H1 (cell line): ENCODE data around the gene PNPLA1.

Source experiments
- CBX8 ChIP-seq: fragments of 300-800, 300-1000 bp; sonication (generic); IDR thresholded peaks from 2 replicates; pipeline ENCODE4 v1.7.1; 2016; ENCODE audit warnings: low read depth, low read length, borderline replicate concordance
- EZH2 ChIP-seq: fragments of 200-600 bp; sonication (generic); IDR thresholded peaks from 2 replicates; pipeline ENCODE4 v1.7.1; 2012; ENCODE audit warnings: low read depth, mild to moderate bottlenecking, moderate library complexity, low read length, inconsistent platforms; ENCODE audit not compliant: severe bottlenecking
- FOSL1 ChIP-seq: IDR thresholded peaks from 2 replicates; pipeline ENCODE4 v1.6.1; 2011; ENCODE audit warnings: mild to moderate bottlenecking, low read depth, low read length, moderate library complexity; ENCODE audit not compliant: insufficient read depth
- HDAC2 ChIP-seq, 2 experiments: fragments of 300-600 bp in 1 of 2; sonication (generic) in 1 of 2; IDR thresholded peaks; 2 replicates each; pipeline ENCODE4 v1.6.1; 2011 to 2012; ENCODE audit warnings: low read depth in 2 of 2, low read length in 2 of 2, mild to moderate bottlenecking in 2 of 2, moderate library complexity in 2 of 2, borderline replicate concordance in 1 of 2, inconsistent platforms in 1 of 2
- JUN ChIP-seq: IDR thresholded peaks from 2 replicates; pipeline ENCODE4 v1.6.1; 2011; ENCODE audit warnings: low read depth, mild to moderate bottlenecking, improper control_type of control experiment, low read length
- PHF8 ChIP-seq: fragments of 200-600 bp; sonication (generic); conservative IDR thresholded peaks from 2 replicates; pipeline ENCODE4 v1.7.1; 2012; ENCODE audit warnings: low read depth, mild to moderate bottlenecking, inconsistent platforms, low read length, moderate library complexity
- POLR2A ChIP-seq, 2 experiments: IDR thresholded peaks; 1 replicate in 1 of 2; 2 replicates in 1 of 2; pipeline ENCODE4 v1.6.1; 2011; ENCODE audit warnings: low read depth in 2 of 2, low read length in 2 of 2, mild to moderate bottlenecking in 2 of 2; ENCODE audit errors: control extremely low read depth in 1 of 2
- POLR2AphosphoS5 ChIP-seq: IDR thresholded peaks from 2 replicates; pipeline ENCODE4 v1.6.1; 2011; ENCODE audit warnings: low read depth, low read length
- POU5F1 ChIP-seq: IDR thresholded peaks from 2 replicates; pipeline ENCODE4 v1.6.1; 2011; ENCODE audit warnings: low read depth, mild to moderate bottlenecking, low read length, moderate library complexity
- RBBP5 ChIP-seq: IDR thresholded peaks from 2 replicates; pipeline ENCODE4 v1.7.1; 2012; ENCODE audit warnings: low read depth, mild to moderate bottlenecking, inconsistent platforms, low read length, moderate library complexity, borderline replicate concordance
- RXRA ChIP-seq: IDR thresholded peaks from 2 replicates; pipeline ENCODE4 v1.6.1; 2011; ENCODE audit warnings: low read depth, mild to moderate bottlenecking, low read length, moderate library complexity; ENCODE audit not compliant: insufficient read depth
- SIN3A ChIP-seq, 2 experiments: IDR thresholded peaks in 1 of 2; conservative IDR thresholded peaks in 1 of 2; 2 replicates each; pipeline ENCODE4 v1.6.1; 2011 to 2012; ENCODE audit warnings: low read length in 2 of 2, improper control_type of control experiment in 1 of 2, low read depth in 1 of 2, mild to moderate bottlenecking in 1 of 2
- TF ChIP-seq, protein P1 (sequence below): IDR thresholded peaks from 2 replicates; pipeline ENCODE4 v1.6.1; 2012; ENCODE audit warnings: inconsistent platforms
- TF ChIP-seq, protein P2 (sequence below), 3 experiments: IDR thresholded peaks; 1 replicate in 2 of 3; 2 replicates in 1 of 3; pipeline versions ENCODE4 v1.5.1 to v1.6.1; 2011; ENCODE audit warnings: low read length in 3 of 3, mild to moderate bottlenecking in 3 of 3, inconsistent platforms in 2 of 3, low read depth in 1 of 3, moderate library complexity in 1 of 3; ENCODE audit not compliant: insufficient read depth in 1 of 3; ENCODE audit errors: control extremely low read depth in 1 of 3

- no peak for TF ChIP-seq CBX8
- TF ChIP-seq, protein P1, sequence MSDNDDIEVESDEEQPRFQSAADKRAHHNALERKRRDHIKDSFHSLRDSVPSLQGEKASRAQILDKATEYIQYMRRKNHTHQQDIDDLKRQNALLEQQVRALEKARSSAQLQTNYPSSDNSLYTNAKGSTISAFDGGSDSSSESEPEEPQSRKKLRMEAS = no peak
- TF ChIP-seq RBBP5 = no peak
- TF ChIP-seq POLR2AphosphoS5 = no peak
- no peak for TF ChIP-seq POU5F1
- TF ChIP-seq, protein P2, sequence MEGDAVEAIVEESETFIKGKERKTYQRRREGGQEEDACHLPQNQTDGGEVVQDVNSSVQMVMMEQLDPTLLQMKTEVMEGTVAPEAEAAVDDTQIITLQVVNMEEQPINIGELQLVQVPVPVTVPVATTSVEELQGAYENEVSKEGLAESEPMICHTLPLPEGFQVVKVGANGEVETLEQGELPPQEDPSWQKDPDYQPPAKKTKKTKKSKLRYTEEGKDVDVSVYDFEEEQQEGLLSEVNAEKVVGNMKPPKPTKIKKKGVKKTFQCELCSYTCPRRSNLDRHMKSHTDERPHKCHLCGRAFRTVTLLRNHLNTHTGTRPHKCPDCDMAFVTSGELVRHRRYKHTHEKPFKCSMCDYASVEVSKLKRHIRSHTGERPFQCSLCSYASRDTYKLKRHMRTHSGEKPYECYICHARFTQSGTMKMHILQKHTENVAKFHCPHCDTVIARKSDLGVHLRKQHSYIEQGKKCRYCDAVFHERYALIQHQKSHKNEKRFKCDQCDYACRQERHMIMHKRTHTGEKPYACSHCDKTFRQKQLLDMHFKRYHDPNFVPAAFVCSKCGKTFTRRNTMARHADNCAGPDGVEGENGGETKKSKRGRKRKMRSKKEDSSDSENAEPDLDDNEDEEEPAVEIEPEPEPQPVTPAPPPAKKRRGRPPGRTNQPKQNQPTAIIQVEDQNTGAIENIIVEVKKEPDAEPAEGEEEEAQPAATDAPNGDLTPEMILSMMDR (IDR thresholded peaks at IDR 0.05; ENCODE audit: control extremely low read depth in 1 of 3, insufficient read depth in 1 of 3, low read depth in 1 of 3, low read length in 3 of 3) = no peak
- TF ChIP-seq HDAC2 (IDR thresholded peaks at IDR 0.05; ENCODE audit: borderline replicate concordance in 1 of 2, low read depth in 2 of 2, low read length in 2 of 2) = no peak
- TF ChIP-seq PHF8 = no peak
- TF ChIP-seq EZH2 = no peak
- no peak for TF ChIP-seq RXRA
- no peak for TF ChIP-seq POLR2A (IDR thresholded peaks at IDR 0.05; ENCODE audit: control extremely low read depth in 1 of 2, low read depth in 2 of 2, low read length in 2 of 2)
- TF ChIP-seq JUN = no peak
- no peak for TF ChIP-seq SIN3A (conservative IDR thresholded peaks at IDR 0.05 in 1 of 2, IDR thresholded peaks at IDR 0.05 in 1 of 2; ENCODE audit: low read depth in 1 of 2, low read length in 2 of 2)
- TF ChIP-seq FOSL1 = no peak
Measured at GRCh38 chr6:36323062-36323461, 53.2 kb downstream of the PNPLA1 start.
